Trophoblast cell (in vitro differentiated cells and primary cell): ENCODE results near the gene ABCA5.

Experiments used
- DNase-seq, 2 donors: peaks; one replicate each; pipeline ENCODE4 v3.0.0-alpha.2; 2016
- H2AFZ ChIP-seq: 2 replicates; pipeline ENCODE4 v1.6.1; 2013; ENCODE audit warnings: low read length, moderate library complexity, mild to moderate bottlenecking; ENCODE audit not compliant: insufficient read depth, poor library complexity
- H2AK5ac ChIP-seq: 2 replicates; pipeline ENCODE4 v1.6.1; 2013; ENCODE audit warnings: mild to moderate bottlenecking, low read length
- H2BK120ac ChIP-seq: 2 replicates; pipeline ENCODE4 v1.6.1; 2013; ENCODE audit warnings: low read length, mild to moderate bottlenecking, moderate library complexity; ENCODE audit not compliant: insufficient read depth, poor library complexity
- H2BK12ac ChIP-seq: 2 replicates; pipeline ENCODE4 v1.6.1; 2013; ENCODE audit warnings: mild to moderate bottlenecking, low read length, moderate library complexity
- H2BK5ac ChIP-seq: 2 replicates; pipeline ENCODE4 v1.6.1; 2013; ENCODE audit warnings: low read length, low read depth, moderate library complexity, mild to moderate bottlenecking; ENCODE audit not compliant: poor library complexity
- H3K14ac ChIP-seq: 2 replicates; pipeline ENCODE4 v1.6.1; 2013; ENCODE audit warnings: mild to moderate bottlenecking, low read length
- H3K18ac ChIP-seq: 2 replicates; pipeline ENCODE4 v1.6.1; 2013; ENCODE audit warnings: mild to moderate bottlenecking, low read length
- H3K23ac ChIP-seq: 2 replicates; pipeline ENCODE4 v1.6.1; 2013; ENCODE audit warnings: low read length
- H3K27ac ChIP-seq: 2 replicates; pipeline ENCODE4 v1.5.1; 2013; ENCODE audit warnings: low read depth, mild to moderate bottlenecking, inconsistent platforms, low read length, moderate library complexity
- H3K27me3 ChIP-seq: 2 replicates; pipeline ENCODE4 v1.6.1; 2013; ENCODE audit warnings: inconsistent platforms, mild to moderate bottlenecking, low read length, moderate library complexity; ENCODE audit not compliant: insufficient read depth
- H3K36me3 ChIP-seq, 2 experiments: 1 replicate in 1 of 2; 2 replicates in 1 of 2; pipeline ENCODE4 v1.6.1; 2013; ENCODE audit warnings: low read length in 2 of 2, mild to moderate bottlenecking in 2 of 2, moderate library complexity in 1 of 2; ENCODE audit not compliant: insufficient read depth in 2 of 2, control insufficient read depth in 1 of 2
- H3K4ac ChIP-seq: 2 replicates; pipeline ENCODE4 v1.6.1; 2013; ENCODE audit warnings: low read depth, mild to moderate bottlenecking, low read length, moderate library complexity
- H3K4me1 ChIP-seq, 2 experiments: 1 replicate in 1 of 2; 2 replicates in 1 of 2; pipeline ENCODE4 v1.6.1; 2013; ENCODE audit warnings: low read length in 2 of 2, mild to moderate bottlenecking in 2 of 2, moderate library complexity in 1 of 2; ENCODE audit not compliant: insufficient read depth in 2 of 2, control insufficient read depth in 1 of 2
- H3K4me2 ChIP-seq: 2 replicates; pipeline ENCODE4 v1.6.1; 2013; ENCODE audit warnings: inconsistent platforms, mild to moderate bottlenecking, low read length, moderate library complexity
- H3K4me3 ChIP-seq: 2 replicates; pipeline ENCODE4 v1.5.1; 2013; ENCODE audit warnings: mild to moderate bottlenecking, low read depth, low read length, inconsistent platforms
- H3K79me1 ChIP-seq: one replicate; pipeline ENCODE4 v1.6.1; 2013; ENCODE audit warnings: low read length
- H3K79me2 ChIP-seq: 2 replicates; pipeline ENCODE4 v1.6.1; 2013; ENCODE audit warnings: low read length, mild to moderate bottlenecking; ENCODE audit not compliant: control insufficient read depth, insufficient read depth, poor library complexity
- H3K9ac ChIP-seq: 2 replicates; pipeline ENCODE4 v1.6.1; 2013; ENCODE audit warnings: mild to moderate bottlenecking, low read length
- H3K9me3 ChIP-seq: 2 replicates; pipeline ENCODE4 v1.6.1; 2013; ENCODE audit warnings: low read depth, mild to moderate bottlenecking, control low read depth, inconsistent platforms, low read length; ENCODE audit not compliant: insufficient read depth
- H4K12ac ChIP-seq: 2 replicates; pipeline ENCODE4 v1.6.1; 2013; ENCODE audit warnings: low read depth, mild to moderate bottlenecking, low read length, moderate library complexity
- H4K8ac ChIP-seq: 2 replicates; pipeline ENCODE4 v1.6.1; 2013; ENCODE audit warnings: low read depth, mild to moderate bottlenecking, low read length, moderate library complexity
- H4K91ac ChIP-seq: one replicate; pipeline ENCODE4 v1.6.1; 2013; ENCODE audit warnings: low read depth, mild to moderate bottlenecking, low read length, moderate library complexity
- WGBS: extraction: QIAGEN DNeasy Blood & Tissue Kit; methylation state at CpG from one replicate; pipeline ENCODE4 v1.1.7; 2013; ENCODE audit warnings: missing lambda C conversion rate; ENCODE audit not compliant: insufficient read length, insufficient coverage; ENCODE audit errors: extremely low coverage; 5-methylcytosine and 5-hydroxymethylcytosine counted together

ABCA5 gene

GRCh38 chr17:69356625-69357024 is 29.7 kb upstream of the ABCA5 start:
- Histone ChIP-seq H2AFZ (no peak overlapping the region), H3K79me2 (no peaks in the 10 kb centered on the region), H4K91ac (no peak overlapping the region), H3K9ac (no peak overlapping the region), H4K12ac (no peak overlapping the region), H3K4me1 (no peaks in the 10 kb centered on the region), H3K79me1 (no peaks in the 10 kb centered on the region), H3K4me3 (no peak overlapping the region), H3K23ac (no peak overlapping the region), H3K4ac (no peak overlapping the region), H2BK120ac (no peak overlapping the region), H2AK5ac (no peak overlapping the region), H2BK12ac (no peak overlapping the region), H3K9me3 (no peaks in the 10 kb centered on the region), H3K36me3 (no peaks in the 10 kb centered on the region), H3K4me2 (no peak overlapping the region), H3K14ac (no peak overlapping the region), H3K18ac (no peak overlapping the region), H4K8ac (no peak overlapping the region), H3K27me3 (no peaks in the 10 kb centered on the region), H3K27ac (no peak overlapping the region), H2BK5ac (no peak overlapping the region)
- no peak for DNase-seq
- WGBS = no CpG with 5 or more reads among the region's 7 CpGs

GRCh38 chr17:69350911-69351310 is 24.0 kb upstream of the ABCA5 start:
- H3K27me3 ChIP-seq = no peaks in the 10 kb centered on the region
- H3K4me3 ChIP-seq = no peak overlapping the region
- H3K4me2 ChIP-seq = no peak overlapping the region

GRCh38 chr17:69348429-69348828 is 21.5 kb upstream of the ABCA5 start:
- Histone ChIP-seq H3K18ac (no peak overlapping the region), H2BK120ac (no peak overlapping the region), H3K14ac (no peak overlapping the region), H3K4me1 (no peaks in the 10 kb centered on the region), H3K36me3 (no peaks in the 10 kb centered on the region), H4K8ac (no peak overlapping the region), H3K79me2 (no peaks in the 10 kb centered on the region), H2BK5ac (no peak overlapping the region), H2AK5ac (no peak overlapping the region), H4K12ac (no peak overlapping the region), H3K4ac (no peak overlapping the region), H2AFZ (no peak overlapping the region), H3K9ac (no peak overlapping the region), H4K91ac (no peak overlapping the region), H3K4me2 (no peak overlapping the region), H3K23ac (no peak overlapping the region), H3K4me3 (no peak overlapping the region), H3K9me3 (no peaks in the 10 kb centered on the region), H3K27me3 (no peaks in the 10 kb centered on the region), H3K79me1 (no peaks in the 10 kb centered on the region), H2BK12ac (no peak overlapping the region), H3K27ac (no peak overlapping the region)
- peak; percentile 44 to 67 for DNase-seq
- WGBS = no CpG with 5 or more reads among the region's 2 CpGs

More at GRCh38 chr17:69350911-69351310, 24.0 kb upstream of the ABCA5 start:
- H4K8ac ChIP-seq = no peak overlapping the region
- no peak for DNase-seq
- no peak overlapping the region for H4K12ac ChIP-seq
- H3K14ac ChIP-seq = no peak overlapping the region
- no peaks in the 10 kb centered on the region for H3K79me1 ChIP-seq
- no peak overlapping the region for H2BK12ac ChIP-seq
- H2BK5ac ChIP-seq = no peak overlapping the region
- no CpG with 5 or more reads among the region's 4 CpGs for WGBS
- H3K79me2 ChIP-seq = no peaks in the 10 kb centered on the region
- H2AFZ ChIP-seq = no peak overlapping the region
- no peak overlapping the region for H3K27ac ChIP-seq
- H3K9me3 ChIP-seq = no peaks in the 10 kb centered on the region
- no peaks in the 10 kb centered on the region for H3K4me1 ChIP-seq
- no peak overlapping the region for H3K9ac ChIP-seq
- H4K91ac ChIP-seq = no peak overlapping the region
- H3K4ac ChIP-seq = no peak overlapping the region
- H2BK120ac ChIP-seq = no peak overlapping the region
- no peak overlapping the region for H2AK5ac ChIP-seq
- H3K23ac ChIP-seq = no peak overlapping the region
- H3K18ac ChIP-seq = no peak overlapping the region
- no peaks in the 10 kb centered on the region for H3K36me3 ChIP-seq

GRCh38 chr17:69346766-69347165 is 19.8 kb upstream of the ABCA5 start:
- H3K9me3 ChIP-seq = no peaks in the 10 kb centered on the region
- no peak for DNase-seq
- no peak overlapping the region for H2AK5ac ChIP-seq
- no peak overlapping the region for H3K23ac ChIP-seq
- H4K8ac ChIP-seq = no peak overlapping the region
- H2BK120ac ChIP-seq = peak overlapping the region; percentile 22
- no peaks in the 10 kb centered on the region for H3K79me2 ChIP-seq
- H4K91ac ChIP-seq = no peak overlapping the region
- no peak overlapping the region for H3K18ac ChIP-seq
- H3K14ac ChIP-seq = no peak overlapping the region
- H3K9ac ChIP-seq = no peak overlapping the region
- H3K27me3 ChIP-seq = no peaks in the 10 kb centered on the region
- no peak overlapping the region for H3K4ac ChIP-seq
- no peak overlapping the region for H4K12ac ChIP-seq
- no peak overlapping the region for H3K27ac ChIP-seq
- H3K4me2 ChIP-seq = no peak overlapping the region
- WGBS = no CpG with 5 or more reads among the region's 7 CpGs
- H2AFZ ChIP-seq = no peak overlapping the region
- H3K4me1 ChIP-seq = no peaks in the 10 kb centered on the region
- no peak overlapping the region for H2BK5ac ChIP-seq
- no peak overlapping the region for H2BK12ac ChIP-seq
- H3K36me3 ChIP-seq = no peaks in the 10 kb centered on the region
- H3K4me3 ChIP-seq = no peak overlapping the region
- H3K79me1 ChIP-seq = no peaks in the 10 kb centered on the region
